ENCODE data around the gene SYPL2.
A peak's percentile ranks its signal among the peaks of the same experiment; 100 is the strongest.

SYPL2 gene

DNA sequence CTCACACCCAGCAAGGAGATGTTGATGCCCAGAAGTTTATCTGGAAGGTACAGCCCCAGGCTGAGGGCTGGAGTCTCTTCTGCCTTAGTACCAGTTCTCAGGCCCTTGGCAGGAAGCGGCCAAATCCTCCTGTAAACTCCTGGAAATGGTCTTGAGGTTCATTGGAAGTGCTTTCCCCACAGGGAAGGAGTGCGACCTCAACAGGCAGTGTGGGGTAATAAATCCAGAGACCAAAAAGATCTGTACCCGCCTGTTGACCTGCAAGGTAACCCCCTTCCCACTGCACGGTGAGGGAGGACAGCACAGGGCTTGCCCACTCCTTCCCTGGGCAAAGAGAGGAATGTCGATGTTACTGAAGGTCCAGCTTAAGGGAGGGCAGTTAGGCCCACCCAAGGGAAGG, 21.9 kb downstream of the SYPL2 start:
- Histone ChIP-seq H3K27me3 (ENCODE audit: insufficient read depth, poor library complexity, severe bottlenecking) (no peaks in the 10 kb centered on the region), H3K27ac (replicated peaks) (no peak overlapping the region), H3K4me3 (replicated peaks; ENCODE audit: insufficient read depth, low read length) (no peak overlapping the region)
- TF ChIP-seq GABPA (IDR thresholded peaks at IDR 0.05; ENCODE audit: low read depth) (no peak), POLR2AphosphoS5 (IDR thresholded peaks at IDR 0.05; ENCODE audit: low read depth) (no peak), SPI1 (IDR thresholded peaks at IDR 0.05; ENCODE audit: borderline replicate concordance, low read depth) (no peak)
- TF ChIP-seq, protein P1, sequence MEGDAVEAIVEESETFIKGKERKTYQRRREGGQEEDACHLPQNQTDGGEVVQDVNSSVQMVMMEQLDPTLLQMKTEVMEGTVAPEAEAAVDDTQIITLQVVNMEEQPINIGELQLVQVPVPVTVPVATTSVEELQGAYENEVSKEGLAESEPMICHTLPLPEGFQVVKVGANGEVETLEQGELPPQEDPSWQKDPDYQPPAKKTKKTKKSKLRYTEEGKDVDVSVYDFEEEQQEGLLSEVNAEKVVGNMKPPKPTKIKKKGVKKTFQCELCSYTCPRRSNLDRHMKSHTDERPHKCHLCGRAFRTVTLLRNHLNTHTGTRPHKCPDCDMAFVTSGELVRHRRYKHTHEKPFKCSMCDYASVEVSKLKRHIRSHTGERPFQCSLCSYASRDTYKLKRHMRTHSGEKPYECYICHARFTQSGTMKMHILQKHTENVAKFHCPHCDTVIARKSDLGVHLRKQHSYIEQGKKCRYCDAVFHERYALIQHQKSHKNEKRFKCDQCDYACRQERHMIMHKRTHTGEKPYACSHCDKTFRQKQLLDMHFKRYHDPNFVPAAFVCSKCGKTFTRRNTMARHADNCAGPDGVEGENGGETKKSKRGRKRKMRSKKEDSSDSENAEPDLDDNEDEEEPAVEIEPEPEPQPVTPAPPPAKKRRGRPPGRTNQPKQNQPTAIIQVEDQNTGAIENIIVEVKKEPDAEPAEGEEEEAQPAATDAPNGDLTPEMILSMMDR (IDR thresholded peaks at IDR 0.05; ENCODE audit: insufficient read depth, low read length): no peak
- TF ChIP-seq, protein P2, sequence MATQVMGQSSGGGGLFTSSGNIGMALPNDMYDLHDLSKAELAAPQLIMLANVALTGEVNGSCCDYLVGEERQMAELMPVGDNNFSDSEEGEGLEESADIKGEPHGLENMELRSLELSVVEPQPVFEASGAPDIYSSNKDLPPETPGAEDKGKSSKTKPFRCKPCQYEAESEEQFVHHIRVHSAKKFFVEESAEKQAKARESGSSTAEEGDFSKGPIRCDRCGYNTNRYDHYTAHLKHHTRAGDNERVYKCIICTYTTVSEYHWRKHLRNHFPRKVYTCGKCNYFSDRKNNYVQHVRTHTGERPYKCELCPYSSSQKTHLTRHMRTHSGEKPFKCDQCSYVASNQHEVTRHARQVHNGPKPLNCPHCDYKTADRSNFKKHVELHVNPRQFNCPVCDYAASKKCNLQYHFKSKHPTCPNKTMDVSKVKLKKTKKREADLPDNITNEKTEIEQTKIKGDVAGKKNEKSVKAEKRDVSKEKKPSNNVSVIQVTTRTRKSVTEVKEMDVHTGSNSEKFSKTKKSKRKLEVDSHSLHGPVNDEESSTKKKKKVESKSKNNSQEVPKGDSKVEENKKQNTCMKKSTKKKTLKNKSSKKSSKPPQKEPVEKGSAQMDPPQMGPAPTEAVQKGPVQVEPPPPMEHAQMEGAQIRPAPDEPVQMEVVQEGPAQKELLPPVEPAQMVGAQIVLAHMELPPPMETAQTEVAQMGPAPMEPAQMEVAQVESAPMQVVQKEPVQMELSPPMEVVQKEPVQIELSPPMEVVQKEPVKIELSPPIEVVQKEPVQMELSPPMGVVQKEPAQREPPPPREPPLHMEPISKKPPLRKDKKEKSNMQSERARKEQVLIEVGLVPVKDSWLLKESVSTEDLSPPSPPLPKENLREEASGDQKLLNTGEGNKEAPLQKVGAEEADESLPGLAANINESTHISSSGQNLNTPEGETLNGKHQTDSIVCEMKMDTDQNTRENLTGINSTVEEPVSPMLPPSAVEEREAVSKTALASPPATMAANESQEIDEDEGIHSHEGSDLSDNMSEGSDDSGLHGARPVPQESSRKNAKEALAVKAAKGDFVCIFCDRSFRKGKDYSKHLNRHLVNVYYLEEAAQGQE (IDR thresholded peaks at IDR 0.05; ENCODE audit: insufficient replicate concordance, low read depth): no peak
- no peak for DNase-seq (ENCODE audit: low read depth in 1 of 2, low spot score in 1 of 2)

DNA sequence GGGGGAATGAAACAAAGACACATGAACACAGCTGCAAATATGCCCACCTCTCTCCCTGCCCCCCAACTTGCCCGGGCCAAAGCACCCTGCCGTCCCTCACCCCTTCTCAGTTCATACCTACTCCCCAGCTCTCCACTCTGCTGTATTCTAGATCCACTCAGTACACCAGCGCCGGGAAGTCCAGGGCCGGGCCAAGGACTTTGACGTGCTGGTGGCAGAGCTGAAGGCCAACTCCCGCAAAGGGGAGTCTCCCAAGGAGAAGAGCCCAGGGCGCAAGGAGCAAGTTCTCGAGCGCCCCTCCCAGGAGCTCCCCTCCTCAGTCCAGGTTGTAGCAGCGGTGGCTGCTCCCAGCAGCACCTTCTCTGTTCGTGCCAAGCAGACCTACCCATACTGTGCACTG, 22.4 kb downstream of the SYPL2 start:
- Histone ChIP-seq H3K4me3 (replicated peaks; ENCODE audit: insufficient read depth, low read length) (no peak overlapping the region), H3K27me3 (ENCODE audit: insufficient read depth, poor library complexity, severe bottlenecking) (no peaks in the 10 kb centered on the region), H3K27ac (replicated peaks) (no peak overlapping the region)
- no peak for DNase-seq (ENCODE audit: low read depth in 1 of 2, low spot score in 1 of 2)
- TF ChIP-seq POLR2AphosphoS5 (IDR thresholded peaks at IDR 0.05; ENCODE audit: low read depth) (no peak), GABPA (IDR thresholded peaks at IDR 0.05; ENCODE audit: low read depth) (no peak)
- TF ChIP-seq, protein P2 (IDR thresholded peaks at IDR 0.05; ENCODE audit: insufficient replicate concordance, low read depth): no peak
- TF ChIP-seq, protein P1 (IDR thresholded peaks at IDR 0.05; ENCODE audit: insufficient read depth, low read length): no peak

DNA sequence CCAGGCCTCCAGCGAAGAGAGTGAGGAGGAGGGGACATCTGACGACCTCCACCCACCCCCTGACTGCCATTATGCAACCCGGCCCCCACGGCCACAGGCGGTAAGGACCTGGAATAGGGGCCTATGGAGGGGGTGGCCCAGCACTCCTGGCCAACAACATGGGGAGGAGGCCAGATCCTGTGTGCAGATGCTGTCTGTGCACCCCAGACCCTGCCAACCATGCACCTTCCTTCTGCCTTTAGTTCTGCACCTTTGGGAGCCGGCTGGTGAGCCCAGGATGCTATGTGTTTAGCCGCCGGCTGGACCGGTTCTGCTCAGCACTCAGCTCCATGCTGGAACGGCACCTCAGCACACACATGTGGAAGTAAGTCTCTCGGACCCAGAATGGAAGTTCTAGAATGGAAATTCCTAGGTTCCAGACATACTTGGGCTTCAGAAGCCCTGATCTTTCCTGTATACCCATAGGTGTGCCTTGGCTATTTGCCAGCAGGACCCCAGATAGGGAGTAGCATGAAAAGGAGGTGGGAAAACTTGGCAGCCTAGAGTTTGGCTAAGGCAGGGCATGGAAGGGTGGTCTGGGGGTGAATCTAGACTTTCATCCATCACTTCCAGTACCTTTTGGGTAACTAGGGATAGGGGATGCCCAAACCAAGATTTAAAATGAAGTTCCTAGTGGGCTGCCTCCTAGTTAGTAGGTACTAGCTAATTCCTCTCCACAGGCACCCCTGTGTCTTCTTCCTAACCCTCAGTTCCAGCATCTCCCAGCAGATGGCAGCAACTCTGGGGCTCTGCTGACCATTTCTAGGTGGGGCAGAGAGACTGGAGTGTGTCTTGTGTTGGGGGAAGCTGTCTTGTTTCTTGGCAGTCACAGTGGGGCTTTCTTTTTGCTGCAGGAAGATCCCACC, 23.9 kb downstream of the SYPL2 start:
- TF ChIP-seq, protein P1 (IDR thresholded peaks at IDR 0.05; ENCODE audit: insufficient read depth, low read length): peak; percentile 85
- no peak for TF ChIP-seq POLR2AphosphoS5 (IDR thresholded peaks at IDR 0.05; ENCODE audit: low read depth)
- peak in 1 of 2 experiments; percentile 69 for DNase-seq (ENCODE audit: low read depth in 1 of 2, low spot score in 1 of 2)
- Histone ChIP-seq H3K27ac (replicated peaks) (no peak overlapping the region), H3K27me3 (ENCODE audit: insufficient read depth, poor library complexity, severe bottlenecking) (no peaks in the 10 kb centered on the region), H3K4me3 (replicated peaks; ENCODE audit: insufficient read depth, low read length) (no peak overlapping the region)
